ENCODE results near the gene IL1B.
"Not testable (repeated sequence)": the region's sequence is repeated elsewhere in the genome, so short reads cannot be mapped to it uniquely, and the experiment has no call there.

Gene IL1B

GRCh38 chr2:112849956-112850355 is 13.4 kb upstream of the IL1B start:
- no peak for DNase-seq

- no peak for DNase-seq
Measured at GRCh38 chr2:112848833-112849232, 12.3 kb upstream of the IL1B start.

GRCh38 chr2:112846031-112846430 is 9.5 kb upstream of the IL1B start:
- no peak for DNase-seq

- no peak for DNase-seq
Measured at GRCh38 chr2:112843836-112844235, 7.3 kb upstream of the IL1B start.

GRCh38 chr2:112843288-112843687 is 6.7 kb upstream of the IL1B start:
- no peak for DNase-seq

GRCh38 chr2:112841295-112842044 is 4.9 kb upstream of the IL1B start:
- DNase-seq = no peak

GRCh38 chr2:112840068-112840445 is 3.5 kb upstream of the IL1B start:
- no peak for DNase-seq

- no peak for DNase-seq
Measured at GRCh38 chr2:112839407-112840067, 3.0 kb upstream of the IL1B start.

GRCh38 chr2:112836163-112836560 is 417 bp downstream of the IL1B start:
- DNase-seq = no peak

GRCh38 chr2:112835536-112836162 is 930 bp downstream of the IL1B start:
- DNase-seq = no peak

GRCh38 chr2:112835061-112835501 is 1.5 kb downstream of the IL1B start:
- DNase-seq = no peak

- DNase-seq = no peak
Measured at GRCh38 chr2:112834396-112835037, 2.1 kb downstream of the IL1B start.

- DNase-seq = no peak
Measured at GRCh38 chr2:112833976-112834375, 2.6 kb downstream of the IL1B start.

GRCh38 chr2:112833639-112833931 is 3.0 kb downstream of the IL1B start:
- DNase-seq = not testable (repeated sequence)

GRCh38 chr2:112832841-112833638 is 3.5 kb downstream of the IL1B start:
- DNase-seq = no peak

GRCh38 chr2:112831946-112832840 is 4.4 kb downstream of the IL1B start:
- DNase-seq = no peak

GRCh38 chr2:112831513-112831845 is 5.1 kb downstream of the IL1B start:
- DNase-seq = no peak

- no peak for DNase-seq
Measured at GRCh38 chr2:112830682-112831512, 5.7 kb downstream of the IL1B start.

- no peak for DNase-seq
Measured at GRCh38 chr2:112829961-112830681, 6.5 kb downstream of the IL1B start.

Measured in NCI-H1092 (cell line).